SK-N-SH (cell line): ENCODE measurements around the gene HK2.

Experiments
- CTCF ChIP-seq: fragments of 200-600 bp; sonication (generic); IDR thresholded peaks from 2 replicates; pipeline ENCODE4 v1.6.1; 2017; ENCODE audit warnings: antibody characterized with exemption, mild to moderate bottlenecking, moderate library complexity
- EP300 ChIP-seq, 2 experiments: IDR thresholded peaks; 2 replicates each; pipeline versions ENCODE4 v1.4.0 to v1.6.1; 2012; ENCODE audit warnings: borderline replicate concordance in 1 of 2, low read depth in 1 of 2, low read length in 1 of 2
- MAX ChIP-seq: IDR thresholded peaks from 2 replicates; pipeline ENCODE4 v1.4.0; 2012; ENCODE audit warnings: low read depth
- POLR2AphosphoS5 ChIP-seq: IDR thresholded peaks from 2 replicates; pipeline ENCODE4 v1.6.1; 2012; ENCODE audit warnings: low read depth, low read length
- RAD21 ChIP-seq: IDR thresholded peaks from 2 replicates; pipeline ENCODE4 v1.6.1; 2012; ENCODE audit warnings: mild to moderate bottlenecking, low read length
- SIN3A ChIP-seq: IDR thresholded peaks from 2 replicates; pipeline ENCODE4 v1.6.1; 2012; ENCODE audit warnings: low read depth, mild to moderate bottlenecking, low read length, moderate library complexity, borderline replicate concordance

GRCh38 chr2:74867841-74868658, 34.1 kb downstream of the HK2 start:
- TF ChIP-seq EP300 (IDR thresholded peaks at IDR 0.05; ENCODE audit: borderline replicate concordance in 1 of 2, low read depth in 1 of 2, low read length in 1 of 2), result no peak
- no peak for TF ChIP-seq SIN3A
- no peak for TF ChIP-seq POLR2AphosphoS5
- no peak for TF ChIP-seq RAD21
- TF ChIP-seq CTCF, result no peak
- TF ChIP-seq MAX, result no peak
